Measurements from ENCODE around the gene SPTLC3.

SPTLC3 gene

DNA sequence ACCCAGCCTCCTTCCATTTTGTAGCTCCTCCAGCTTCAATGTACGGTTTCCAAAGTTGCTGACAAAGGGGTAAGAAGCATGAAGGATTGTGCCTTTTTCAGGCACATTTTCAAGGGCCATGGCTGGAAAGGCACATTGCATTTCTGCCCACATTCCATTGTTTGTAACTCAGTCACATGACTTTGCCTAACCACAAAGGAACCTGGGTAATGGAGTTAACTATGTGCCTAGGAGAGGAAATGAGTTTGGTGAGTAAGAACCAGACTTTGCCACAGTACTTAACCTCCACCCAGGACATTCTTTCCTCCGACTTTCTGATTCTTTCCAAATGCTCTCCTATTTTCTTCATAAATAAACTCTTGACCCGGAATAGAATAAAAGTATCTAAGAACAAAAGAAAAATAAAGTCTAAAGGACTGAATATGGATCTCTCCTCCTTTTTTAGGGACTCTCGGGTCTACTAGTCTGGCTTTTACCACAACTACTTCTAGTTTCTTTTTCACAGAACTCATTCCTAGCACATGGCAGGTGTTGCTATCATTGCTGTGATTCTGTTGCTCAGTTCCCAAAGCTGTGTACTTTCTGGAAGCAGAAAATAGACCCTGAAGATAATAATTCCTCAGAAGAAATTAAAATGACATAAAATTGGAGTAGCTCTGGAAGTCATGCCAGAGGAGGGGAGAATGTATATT is 130.8 kb downstream of the SPTLC3 start:
- DNase-seq (ENCODE audit: low read depth in 3 of 3) = no peak

DNA sequence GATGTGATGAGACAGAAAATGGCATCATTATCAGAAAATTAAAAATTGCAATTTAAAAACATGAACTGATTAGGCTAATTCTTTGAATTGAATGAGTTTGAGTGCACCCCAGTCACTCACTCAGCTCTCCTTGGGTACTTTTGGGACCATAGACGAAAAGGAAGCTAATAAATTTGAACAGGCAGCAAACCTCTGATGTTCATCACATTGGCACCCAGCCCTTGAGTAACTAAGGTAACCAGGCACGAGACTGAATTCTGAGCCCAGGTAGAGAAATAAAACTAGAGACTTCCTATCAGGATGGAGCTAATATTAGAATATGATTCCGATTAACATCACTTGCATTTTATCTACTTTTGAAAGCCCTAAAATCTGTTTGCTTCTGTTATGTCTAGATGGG is 131.4 kb downstream of the SPTLC3 start:
- no peak for DNase-seq (ENCODE audit: low read depth in 3 of 3)

DNA sequence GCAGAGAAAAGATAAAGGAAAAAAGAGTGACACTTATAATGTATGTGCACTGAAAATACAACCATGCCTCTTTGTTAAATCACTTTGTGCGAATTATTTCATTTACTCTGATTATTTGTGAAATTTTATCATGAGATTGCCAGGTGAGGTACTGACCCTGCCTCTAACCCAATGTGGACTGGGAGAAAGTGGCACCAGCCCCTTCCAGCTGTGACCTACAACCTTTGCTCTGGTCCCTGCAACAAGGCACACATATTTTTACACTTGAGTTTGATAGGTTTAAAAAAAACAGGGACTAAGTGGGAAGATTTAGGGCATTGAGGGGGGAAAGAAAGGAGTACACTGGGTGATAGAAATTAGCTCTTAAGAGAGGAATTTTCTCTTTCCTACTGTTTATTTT is 132.0 kb downstream of the SPTLC3 start:
- DNase-seq (ENCODE audit: low read depth in 3 of 3) = no peak

DNA sequence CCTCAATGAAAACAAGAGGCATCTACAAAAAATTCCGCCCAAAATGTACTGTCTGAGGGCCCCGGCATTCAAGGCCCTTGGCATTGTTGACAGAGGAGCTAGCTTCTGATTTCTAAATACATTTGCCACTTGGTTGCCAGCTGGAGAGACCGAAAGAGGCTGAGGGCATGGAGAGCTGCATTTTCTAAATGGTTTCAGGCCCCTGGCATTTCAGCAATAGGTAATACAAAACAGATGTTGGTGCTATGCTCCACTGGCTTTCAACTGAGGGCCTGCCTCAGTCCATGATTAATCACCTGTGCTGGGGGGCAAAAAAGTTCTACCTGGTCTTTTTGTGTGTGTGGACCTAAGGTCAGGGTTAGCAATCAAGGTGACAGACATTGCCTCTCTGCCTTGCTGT is 132.8 kb downstream of the SPTLC3 start:
- DNase-seq (ENCODE audit: low read depth in 3 of 3) = no peak

DNA sequence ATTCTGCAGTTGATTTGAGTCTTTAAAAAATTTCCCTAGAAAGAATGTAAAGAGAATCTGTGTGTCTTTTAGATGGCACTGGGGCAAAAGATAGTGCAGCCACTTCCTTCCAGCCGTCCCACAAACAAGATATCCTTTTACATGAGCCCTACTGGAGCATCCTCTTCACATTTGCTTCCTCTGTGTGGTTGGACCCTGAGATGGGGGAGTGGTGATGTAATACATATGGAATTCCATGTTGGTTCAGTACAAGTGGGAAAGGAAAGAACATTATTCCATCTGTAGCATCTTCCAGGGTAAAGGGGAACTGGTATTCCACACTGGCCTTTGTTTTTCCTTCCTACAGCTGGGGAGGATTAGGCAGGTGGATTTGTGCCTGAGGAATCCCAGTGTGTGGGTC is 133.4 kb downstream of the SPTLC3 start:
- no peak for DNase-seq (ENCODE audit: low read depth in 3 of 3)

DNA sequence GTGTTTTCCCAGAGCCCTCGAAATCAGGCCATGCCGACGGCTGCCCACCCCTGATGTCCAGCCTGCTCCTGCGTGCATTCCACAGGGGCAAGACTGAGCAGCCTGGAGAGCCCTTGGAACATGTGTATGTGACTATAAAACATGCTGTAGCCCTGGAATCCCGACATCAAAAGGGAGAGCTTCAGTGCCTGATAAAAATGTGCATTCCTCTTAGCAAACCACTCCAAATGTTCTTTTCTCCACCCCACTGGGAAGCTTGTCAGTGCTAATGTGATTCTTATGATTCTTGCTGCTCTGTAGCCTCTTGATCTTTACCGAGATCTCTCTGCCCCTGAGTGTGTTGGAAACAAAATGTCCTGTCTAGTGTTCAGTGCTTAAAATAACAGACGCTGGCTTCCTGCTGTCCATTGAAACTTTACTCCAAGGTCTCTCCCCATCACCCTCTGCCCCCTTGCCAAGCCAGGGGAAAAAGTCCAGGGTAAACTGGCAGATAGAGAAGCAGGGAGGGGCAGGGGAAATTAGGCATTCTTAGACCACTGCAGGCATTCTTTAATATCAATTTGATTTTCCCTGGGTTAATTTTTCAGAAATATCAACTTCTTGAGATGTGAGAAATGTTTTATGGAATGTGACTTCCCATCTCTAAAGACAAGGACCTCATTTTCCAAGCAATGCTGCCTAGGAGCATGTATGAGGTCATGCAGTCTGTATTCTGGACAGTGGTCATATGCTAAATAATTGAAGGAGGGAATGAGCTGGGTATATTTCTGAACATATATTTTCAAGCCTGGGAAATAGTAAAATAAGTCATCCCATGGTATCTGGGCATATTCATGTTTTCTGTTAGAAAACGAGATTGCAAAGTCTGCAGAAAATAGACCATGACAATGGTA is 138.5 kb downstream of the SPTLC3 start:
- no peak for DNase-seq (ENCODE audit: low read depth in 3 of 3)

DNA sequence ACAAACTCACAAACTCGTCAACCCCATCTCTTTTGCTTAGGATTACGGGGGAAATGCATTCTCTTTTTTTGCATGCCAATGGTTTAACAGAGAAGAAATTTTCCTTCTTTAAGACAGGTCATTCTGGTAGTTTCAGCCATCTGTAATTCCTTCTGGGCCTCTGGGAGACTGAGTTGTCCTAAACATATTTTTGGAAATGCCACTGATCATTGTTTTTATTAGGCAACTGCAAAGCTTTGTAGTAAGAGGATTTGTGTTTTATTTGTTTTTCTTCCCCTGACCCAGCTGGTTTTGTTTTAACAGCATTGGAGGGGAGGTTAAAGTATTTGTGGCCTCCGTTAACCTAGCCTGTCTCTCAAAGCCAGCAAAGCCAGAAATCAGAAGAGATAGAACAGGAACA is 139.2 kb downstream of the SPTLC3 start:
- no peak for DNase-seq (ENCODE audit: low read depth in 3 of 3)

DNA sequence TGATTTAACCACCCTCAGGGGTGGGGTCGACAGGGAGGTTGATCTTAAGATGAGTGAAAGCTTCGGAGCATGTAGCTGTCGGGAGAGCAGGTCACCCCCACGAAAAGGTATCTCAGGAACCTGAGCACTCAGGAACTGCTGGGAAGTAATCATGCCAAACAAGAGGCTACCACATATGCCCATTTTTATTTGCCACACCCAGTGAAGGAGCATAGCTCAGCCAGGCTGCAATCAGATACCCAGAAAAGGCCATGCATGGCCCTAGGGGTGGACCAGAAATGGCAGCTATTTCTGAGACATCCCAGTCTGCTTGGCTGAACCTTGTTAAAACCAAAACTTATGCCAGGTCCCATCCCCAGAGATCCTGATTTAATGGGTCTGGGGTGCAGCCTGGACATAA is 139.6 kb downstream of the SPTLC3 start:
- no peak for DNase-seq (ENCODE audit: low read depth in 3 of 3)

DNA sequence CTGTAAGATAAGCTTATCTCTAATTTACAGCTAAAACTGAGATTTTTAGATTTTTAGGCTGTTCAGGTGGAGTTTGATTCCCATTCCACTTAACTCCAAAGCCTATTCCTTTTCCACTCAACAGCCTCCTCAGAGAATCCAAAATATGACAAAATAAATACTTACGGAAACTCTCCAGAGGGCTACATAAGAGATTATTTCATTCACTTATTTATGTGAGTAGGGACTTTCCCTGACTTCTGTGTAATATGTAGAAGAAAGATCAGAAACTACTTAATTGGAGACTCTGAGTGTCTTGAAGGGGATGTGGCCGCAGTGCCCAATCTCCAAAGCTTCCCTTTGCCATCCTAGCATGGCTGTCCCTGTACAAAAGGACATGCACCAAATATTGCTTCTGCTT is 140.2 kb downstream of the SPTLC3 start:
- DNase-seq (ENCODE audit: low read depth in 3 of 3) = no peak

DNA sequence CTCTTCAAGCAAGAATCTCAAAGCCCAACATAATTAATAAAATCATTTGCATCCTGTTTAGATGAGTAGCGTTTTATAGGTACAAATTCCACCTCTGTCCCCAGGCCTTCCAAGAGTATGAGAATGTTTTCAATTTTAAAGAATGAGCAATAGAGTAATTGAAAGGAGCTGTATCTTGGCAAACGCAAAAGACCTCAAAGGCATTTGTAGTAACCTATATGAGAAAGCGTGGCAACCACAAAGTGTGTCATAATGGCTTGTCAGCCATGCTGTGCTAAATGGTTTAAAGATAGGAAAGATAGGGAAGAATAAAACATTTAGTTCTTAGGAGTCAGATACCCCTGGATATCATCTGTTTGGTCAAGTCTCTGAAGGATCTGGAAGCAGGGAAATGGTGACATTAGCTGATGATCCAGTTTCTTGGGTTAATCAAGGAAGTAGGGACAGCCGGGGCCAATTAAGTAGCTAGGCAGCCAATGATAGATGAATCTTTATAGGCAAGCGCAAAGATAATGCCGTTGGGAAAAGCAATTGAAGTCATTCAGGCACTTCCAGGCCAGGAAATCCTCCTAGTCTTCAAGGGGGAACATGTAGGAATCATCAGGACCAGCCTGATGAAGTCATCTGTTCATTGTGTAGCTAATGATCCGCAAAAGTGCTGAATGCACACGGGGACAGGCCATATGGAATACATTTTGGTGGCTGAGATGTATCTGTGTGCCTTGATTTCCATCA is 140.8 kb downstream of the SPTLC3 start:
- DNase-seq (ENCODE audit: low read depth in 3 of 3) = no peak

DNA sequence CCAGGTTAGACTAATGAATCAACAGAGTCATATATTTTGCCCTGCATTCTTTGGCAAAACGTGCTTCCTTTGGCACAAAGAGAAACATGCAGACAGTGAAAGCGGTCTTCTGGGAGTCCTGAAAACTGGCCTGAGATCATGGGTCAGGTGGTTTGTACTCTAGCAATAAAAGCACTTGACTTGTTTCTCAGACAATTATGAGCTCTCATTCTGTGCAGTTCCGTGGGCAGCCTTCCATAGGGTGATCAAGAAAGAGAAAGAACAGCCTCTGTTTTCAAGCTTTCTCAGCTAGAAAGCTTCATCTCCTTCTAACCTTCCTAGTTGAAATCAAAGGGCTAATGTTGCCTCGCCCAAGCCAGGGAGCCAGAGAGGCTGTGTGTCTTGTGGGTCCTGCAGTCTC is 149.6 kb downstream of the SPTLC3 start:
- no peak for DNase-seq (ENCODE audit: low read depth in 3 of 3)

DNA sequence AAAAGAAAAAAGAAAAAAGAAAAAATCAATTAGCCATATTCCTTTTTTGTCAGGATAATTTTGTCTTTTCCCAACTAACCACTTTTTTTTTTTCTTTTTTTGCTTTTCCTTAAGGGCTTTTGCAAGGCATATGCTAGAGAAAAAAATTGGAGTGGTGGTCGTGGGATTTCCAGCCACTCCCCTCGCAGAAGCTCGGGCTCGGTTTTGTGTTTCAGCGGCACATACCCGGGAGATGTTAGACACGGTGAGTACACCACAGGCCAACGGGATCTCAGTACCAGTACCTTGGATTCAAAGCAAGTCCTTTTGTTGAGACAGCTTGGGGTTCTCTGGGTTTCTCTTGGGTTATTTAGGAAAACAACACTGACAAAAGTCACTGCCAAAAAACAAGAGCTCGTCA is 151.1 kb downstream of the SPTLC3 start:
- no peak for DNase-seq (ENCODE audit: low read depth in 3 of 3)

DNA sequence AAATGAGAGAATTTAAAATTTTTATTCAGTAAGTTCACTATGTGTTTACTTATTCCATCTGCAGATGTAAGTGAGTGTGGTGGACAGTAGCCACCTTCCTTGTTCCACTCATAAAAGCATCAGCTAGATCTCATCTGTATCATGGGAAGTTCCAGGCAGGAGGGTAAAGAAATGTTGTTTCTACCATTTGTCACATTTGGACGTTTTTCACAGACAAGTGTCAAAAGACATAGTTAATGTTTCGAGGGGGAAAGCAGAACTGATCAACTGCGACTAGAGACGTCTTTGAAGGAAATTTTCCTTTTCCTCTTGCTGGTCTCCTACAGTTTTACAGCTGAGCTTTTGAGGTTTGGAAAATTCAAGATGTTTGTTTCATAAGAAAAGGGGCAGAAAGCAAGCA is 156.4 kb downstream of the SPTLC3 start:
- DNase-seq (ENCODE audit: low read depth in 3 of 3) = no peak

DNA sequence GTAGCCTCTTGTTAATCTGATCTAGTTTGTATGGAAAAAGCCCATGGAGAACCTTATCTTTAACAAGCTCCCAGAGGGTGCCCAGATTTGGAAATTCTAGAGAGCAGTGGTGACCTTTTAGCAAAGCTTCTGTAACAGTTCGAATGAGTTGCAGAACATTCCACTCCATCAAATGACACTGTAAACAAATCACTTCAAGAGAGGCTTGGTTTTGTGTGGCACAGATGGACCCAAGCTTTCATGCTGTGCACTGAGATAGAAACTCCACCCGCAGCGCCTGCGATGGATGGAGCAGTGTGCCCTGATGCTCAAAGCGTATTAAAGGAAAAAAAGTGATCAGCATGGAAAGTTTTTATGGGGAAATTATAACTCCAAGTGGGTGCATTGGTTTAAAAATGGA is 157.2 kb downstream of the SPTLC3 start:
- no peak for DNase-seq (ENCODE audit: low read depth in 3 of 3)

DNA sequence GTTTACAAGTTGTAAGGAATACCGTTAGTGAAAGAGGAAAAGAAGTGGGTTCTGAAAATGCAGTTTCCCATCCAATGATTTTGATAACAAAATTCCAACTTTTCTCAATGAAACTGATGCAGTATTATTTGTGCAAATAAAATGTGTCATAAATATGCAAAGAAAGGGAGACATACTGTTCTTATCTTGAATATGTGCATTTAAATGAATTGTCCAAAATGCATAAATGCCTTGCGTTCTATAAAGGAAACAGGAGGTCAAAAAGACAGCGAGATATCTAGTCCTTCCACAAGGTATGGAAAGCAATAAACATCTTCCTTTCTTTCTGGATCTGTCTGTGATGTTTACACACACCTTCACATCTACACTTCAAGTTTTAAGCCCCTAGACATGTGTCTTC is 157.7 kb downstream of the SPTLC3 start:
- DNase-seq (ENCODE audit: low read depth in 3 of 3) = no peak

DNA sequence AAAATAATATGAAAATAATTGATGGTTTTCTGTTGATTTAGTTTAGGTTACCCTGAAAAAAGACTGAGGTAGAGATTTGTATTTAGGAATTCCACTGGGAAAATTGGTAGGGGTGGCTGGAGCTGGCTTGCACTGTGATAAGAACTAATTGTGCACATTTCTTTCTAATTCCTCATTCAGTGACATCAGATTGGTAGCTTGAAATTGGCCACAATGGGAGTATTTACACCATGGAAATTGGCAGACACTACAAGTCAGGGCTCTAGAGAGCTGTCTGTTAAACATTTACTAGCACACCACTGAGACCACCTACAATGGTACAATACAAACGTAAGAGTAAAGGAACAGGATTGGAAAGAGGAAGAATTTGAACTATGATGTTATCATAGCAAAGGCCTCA is 160.3 kb downstream of the SPTLC3 start:
- no peak for DNase-seq (ENCODE audit: low read depth in 3 of 3)

DNA sequence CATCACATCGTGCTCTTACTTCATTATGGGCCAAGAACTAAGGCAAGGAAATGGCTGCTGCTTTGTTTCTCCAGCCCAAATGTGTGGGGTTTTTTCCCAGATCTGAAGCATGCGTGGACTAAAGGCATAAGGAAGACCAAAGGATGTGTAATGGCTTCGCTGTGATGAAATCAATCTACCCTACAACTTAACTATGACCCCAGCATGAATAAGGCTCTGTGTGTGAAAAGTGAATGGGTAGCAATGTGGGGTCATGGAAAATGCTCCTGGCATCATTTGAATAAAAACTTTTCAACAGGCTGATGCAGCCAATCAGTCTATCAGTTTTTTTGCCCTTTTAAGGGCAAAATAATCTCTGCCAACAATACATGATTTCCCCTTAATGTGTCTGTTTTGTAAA is 162.0 kb downstream of the SPTLC3 start:
- DNase-seq (ENCODE audit: low read depth in 3 of 3) = no peak

DNA sequence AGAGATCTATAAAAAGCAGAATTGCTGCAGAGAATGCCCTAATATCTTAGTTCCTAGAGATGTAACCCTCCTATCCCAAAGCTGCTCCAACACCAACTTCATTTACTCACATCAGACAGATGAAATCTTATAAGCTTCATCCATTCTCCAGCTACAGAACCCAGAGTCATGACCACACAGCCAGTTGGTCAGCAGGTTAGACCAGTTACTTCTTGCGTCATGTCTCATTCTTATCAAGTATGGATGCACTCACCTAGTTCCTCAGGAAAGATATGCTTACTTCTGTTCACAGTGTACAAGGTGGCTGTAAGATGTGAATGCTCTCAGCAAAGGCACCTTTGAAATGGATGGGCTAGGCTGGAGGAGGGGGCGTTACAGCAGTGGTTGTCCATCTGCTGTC is 164.4 kb downstream of the SPTLC3 start:
- DNase-seq (ENCODE audit: low read depth in 3 of 3) = no peak

DNA sequence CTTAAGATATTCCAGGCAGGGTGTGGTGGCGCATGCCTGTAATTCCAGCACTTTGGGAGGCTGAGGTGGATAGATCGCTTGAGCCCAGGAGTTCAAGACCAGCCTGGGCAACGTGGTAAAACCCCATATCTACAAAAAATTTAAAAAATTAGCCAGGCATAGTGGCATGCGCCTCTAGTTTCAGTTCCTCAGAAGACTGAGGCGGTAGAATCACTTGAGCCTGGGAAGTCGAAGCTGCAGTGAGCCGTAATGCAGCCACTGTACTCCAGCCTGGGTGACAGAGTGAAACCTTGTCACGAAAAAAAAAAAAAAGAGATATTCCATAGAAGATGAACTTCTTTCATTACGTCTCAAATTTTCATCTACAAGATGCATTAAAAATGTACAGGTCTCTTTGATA is 165.6 kb downstream of the SPTLC3 start:
- no peak for DNase-seq (ENCODE audit: low read depth in 3 of 3)

DNA sequence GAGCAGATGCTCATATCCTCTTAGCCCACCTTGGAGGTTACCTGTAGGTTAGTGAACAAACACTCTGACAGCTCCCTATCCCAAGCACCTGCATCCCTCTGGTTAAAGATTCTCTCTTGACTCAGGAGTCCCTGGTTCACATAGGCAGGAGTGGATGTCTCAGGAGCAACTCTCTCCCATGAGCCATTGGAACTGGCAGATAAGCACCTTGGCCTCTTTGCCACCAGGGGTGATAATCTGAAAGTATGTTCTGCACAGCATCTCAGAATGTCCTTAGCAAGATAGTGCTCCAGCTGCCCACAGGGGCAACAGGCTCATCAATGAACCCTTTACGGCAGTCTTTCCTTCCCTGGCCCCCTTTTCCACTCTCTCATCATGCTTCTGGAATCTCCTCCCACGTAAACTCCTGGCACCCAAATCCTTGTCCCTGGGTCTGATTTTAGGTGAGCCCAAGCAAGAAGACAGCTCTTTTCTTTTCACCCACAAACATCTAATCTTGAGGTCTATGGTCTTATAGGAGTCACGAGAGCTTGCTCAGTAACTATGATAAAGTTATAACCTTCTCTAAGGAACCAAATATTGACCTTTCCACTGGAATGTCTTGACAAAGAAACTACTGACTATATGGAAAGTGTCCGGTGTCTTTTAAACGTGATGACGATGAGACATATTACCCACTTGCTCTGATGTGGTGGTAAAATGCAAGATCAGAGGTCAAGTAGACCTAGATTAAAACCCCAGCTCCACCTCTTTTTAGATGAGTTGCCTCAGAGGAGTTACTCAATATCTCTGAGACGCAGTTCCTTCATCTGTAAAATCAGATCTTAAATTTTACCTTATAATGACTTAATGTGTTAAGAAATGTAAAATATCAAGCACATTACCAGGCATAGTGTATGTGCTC is 172.5 kb downstream of the SPTLC3 start:
- no peak for DNase-seq (ENCODE audit: low read depth in 3 of 3)

DNA sequence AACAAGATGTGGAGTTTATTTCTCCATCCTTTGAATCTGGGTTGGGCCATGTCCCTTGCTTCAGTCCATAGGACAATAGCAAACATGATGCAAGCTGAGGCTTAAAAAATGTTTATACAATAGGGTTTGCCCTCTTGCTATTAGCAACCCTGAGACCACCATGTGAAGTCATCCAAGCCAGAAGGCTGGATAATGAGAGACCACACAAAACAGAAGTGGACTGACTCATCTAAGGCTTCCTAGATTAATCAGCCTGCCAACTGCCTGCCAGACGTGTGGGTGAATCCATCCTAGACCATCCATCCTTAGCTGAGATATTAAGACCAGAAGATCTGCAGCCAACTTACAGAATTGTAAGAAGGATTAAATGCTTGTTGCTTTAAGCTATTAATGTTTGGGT is 174.2 kb downstream of the SPTLC3 start:
- no peak for DNase-seq (ENCODE audit: low read depth in 3 of 3)
